Erythroblast (primary cell): ENCODE results near the gene ANG.

ENCODE experiments used
- GATA1 ChIP-seq: IDR thresholded peaks from 2 replicates; pipeline ENCODE4 v1.6.1; 2011; ENCODE audit warnings: low read depth, mild to moderate bottlenecking, control low read depth, low read length, moderate library complexity
- POLR2A ChIP-seq: IDR thresholded peaks from 2 replicates; pipeline ENCODE4 v1.6.1; 2011; ENCODE audit warnings: mild to moderate bottlenecking, low read length

DNA sequence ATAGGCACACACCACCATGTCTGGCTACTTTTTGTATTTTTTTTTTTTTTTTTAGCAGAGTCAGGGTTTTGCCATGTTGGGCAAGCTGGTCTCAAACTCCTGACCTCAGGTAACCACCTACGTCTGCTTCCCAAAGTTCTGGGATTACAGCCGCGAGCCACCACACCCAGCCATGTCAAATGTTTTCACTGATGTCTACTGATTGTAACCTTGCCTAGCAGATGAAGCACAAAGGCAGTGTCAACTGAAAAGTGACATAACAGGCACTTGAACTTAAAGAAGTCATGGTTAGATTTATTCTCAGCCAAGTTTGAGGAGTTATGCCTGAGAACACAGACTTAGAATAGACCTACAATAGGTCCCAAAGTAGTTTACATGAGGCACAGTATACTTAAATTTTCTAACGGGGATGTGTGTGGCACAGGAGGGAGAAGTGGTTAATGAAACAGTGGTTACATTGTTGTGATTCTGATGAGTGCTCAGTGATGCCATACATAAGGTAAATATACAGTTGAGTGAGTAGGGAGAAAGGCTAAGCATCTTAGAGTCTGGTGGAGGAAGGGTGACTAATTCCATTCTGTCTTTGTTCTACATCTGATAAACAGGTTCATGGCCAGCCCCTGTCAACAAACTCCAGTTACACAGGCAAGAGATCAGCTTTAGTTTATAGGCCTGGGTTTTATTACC is 16.8 kb upstream of the ANG start:
- TF ChIP-seq POLR2A (no peak), GATA1 (no peak)
